ENCODE measurements around the gene ABCD2. TPM values are rescaled to one million over a fixed set of nuclear protein-coding genes. Genes with fewer than 3 reads are reported as not detected.

The ABCD2 gene
- total and polyA plus RNA-seq, 2 donors (not counting 1 experiment from before 2014, with no cell fraction given): 0.14 to 0.33 TPM

DNA sequence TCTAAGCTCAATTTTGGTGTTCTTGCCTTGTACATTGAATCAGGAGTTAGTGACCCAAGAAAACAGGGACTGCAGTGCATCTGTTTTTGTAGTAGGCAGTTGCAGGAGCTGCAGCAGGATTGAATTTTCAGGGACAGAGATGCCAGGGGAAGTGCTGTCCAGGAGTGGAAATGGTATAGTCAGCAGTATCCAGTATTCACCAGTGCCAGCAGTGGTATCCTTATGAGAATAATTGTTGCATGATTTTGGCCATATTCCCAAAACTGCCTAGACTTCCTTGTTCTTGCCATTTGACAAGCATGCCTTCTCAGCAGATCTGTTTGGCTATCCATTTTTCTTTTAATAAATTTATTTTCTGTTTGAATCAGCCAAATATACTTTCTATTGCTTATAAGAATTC, 18.6 kb upstream of the ABCD2 start:
- Histone ChIP-seq H3K4me2 (ENCODE audit: extremely low read depth, insufficient read depth, low read length) (no peak overlapping the region), H3K27me3 (ENCODE audit: control insufficient read depth, insufficient read depth, low read length) (no peaks in the 10 kb centered on the region), H2AFZ (ENCODE audit: low read length) (no peak overlapping the region), H3K9ac (ENCODE audit: insufficient read depth, low read length) (no peak overlapping the region), H3K4me1 (ENCODE audit: control insufficient read depth, extremely low read depth, insufficient read depth, low read length) (no peaks in the 10 kb centered on the region), H4K20me1 (ENCODE audit: control insufficient read depth, extremely low read depth, insufficient read depth, low read length) (no peaks in the 10 kb centered on the region), H3K9me3 (ENCODE audit: control insufficient read depth, insufficient read depth, low read depth, low read length) (no peaks in the 10 kb centered on the region), H3K4me3 (replicated peaks in 1 of 4; ENCODE audit: control extremely low read depth in 1 of 4, insufficient read depth in 1 of 4, low read depth in 3 of 4, low read length in 4 of 4) (no peak overlapping the region), H3K36me3 (ENCODE audit: control insufficient read depth, insufficient read depth, low read length) (no peaks in the 10 kb centered on the region), H3K79me2 (ENCODE audit: control insufficient read depth, insufficient read depth, low read length) (no peaks in the 10 kb centered on the region), H3K27ac (ENCODE audit: insufficient read depth, low read length) (no peak overlapping the region)
- DNase-seq (ENCODE audit: low read depth in 2 of 2): no peak
- no peak for TF ChIP-seq EZH2 (IDR thresholded peaks at IDR 0.05; ENCODE audit: low read length, missing control alignments)
- TF ChIP-seq, protein P1, sequence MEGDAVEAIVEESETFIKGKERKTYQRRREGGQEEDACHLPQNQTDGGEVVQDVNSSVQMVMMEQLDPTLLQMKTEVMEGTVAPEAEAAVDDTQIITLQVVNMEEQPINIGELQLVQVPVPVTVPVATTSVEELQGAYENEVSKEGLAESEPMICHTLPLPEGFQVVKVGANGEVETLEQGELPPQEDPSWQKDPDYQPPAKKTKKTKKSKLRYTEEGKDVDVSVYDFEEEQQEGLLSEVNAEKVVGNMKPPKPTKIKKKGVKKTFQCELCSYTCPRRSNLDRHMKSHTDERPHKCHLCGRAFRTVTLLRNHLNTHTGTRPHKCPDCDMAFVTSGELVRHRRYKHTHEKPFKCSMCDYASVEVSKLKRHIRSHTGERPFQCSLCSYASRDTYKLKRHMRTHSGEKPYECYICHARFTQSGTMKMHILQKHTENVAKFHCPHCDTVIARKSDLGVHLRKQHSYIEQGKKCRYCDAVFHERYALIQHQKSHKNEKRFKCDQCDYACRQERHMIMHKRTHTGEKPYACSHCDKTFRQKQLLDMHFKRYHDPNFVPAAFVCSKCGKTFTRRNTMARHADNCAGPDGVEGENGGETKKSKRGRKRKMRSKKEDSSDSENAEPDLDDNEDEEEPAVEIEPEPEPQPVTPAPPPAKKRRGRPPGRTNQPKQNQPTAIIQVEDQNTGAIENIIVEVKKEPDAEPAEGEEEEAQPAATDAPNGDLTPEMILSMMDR (conservative IDR thresholded peaks at IDR 0.05 in 1 of 2, IDR thresholded peaks at IDR 0.05 in 1 of 2; ENCODE audit: low read depth in 1 of 2, low read length in 2 of 2): no peak

DNA sequence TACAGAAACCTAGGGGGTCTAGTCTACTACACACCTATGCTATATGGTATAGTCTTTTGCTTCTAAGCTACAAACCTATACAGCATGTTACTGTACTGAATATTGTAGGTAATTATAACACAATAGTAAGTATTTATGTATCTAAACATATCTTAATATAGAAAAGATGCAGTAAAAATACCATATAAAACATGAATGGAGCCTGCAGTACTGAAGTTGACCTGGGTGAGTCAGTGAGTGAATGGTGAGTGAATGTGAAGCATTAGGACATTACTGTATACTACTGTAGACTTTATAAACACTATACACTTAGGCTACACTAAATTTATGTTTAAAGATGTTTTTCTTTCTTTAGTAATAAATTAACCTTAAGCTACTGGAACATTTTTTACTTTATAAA, 13.1 kb upstream of the ABCD2 start:
- Histone ChIP-seq H3K4me2 (ENCODE audit: extremely low read depth, insufficient read depth, low read length) (no peak overlapping the region), H3K4me1 (ENCODE audit: control insufficient read depth, extremely low read depth, insufficient read depth, low read length) (no peaks in the 10 kb centered on the region), H3K27me3 (ENCODE audit: control insufficient read depth, insufficient read depth, low read length) (no peaks in the 10 kb centered on the region), H2AFZ (ENCODE audit: low read length) (no peak overlapping the region), H3K4me3 (replicated peaks in 1 of 4; ENCODE audit: control extremely low read depth in 1 of 4, insufficient read depth in 1 of 4, low read depth in 3 of 4, low read length in 4 of 4) (no peak overlapping the region), H3K36me3 (ENCODE audit: control insufficient read depth, insufficient read depth, low read length) (no peaks in the 10 kb centered on the region), H3K9ac (ENCODE audit: insufficient read depth, low read length) (no peak overlapping the region), H3K27ac (ENCODE audit: insufficient read depth, low read length) (no peak overlapping the region), H3K9me3 (ENCODE audit: control insufficient read depth, insufficient read depth, low read depth, low read length) (no peaks in the 10 kb centered on the region), H3K79me2 (ENCODE audit: control insufficient read depth, insufficient read depth, low read length) (no peaks in the 10 kb centered on the region), H4K20me1 (ENCODE audit: control insufficient read depth, extremely low read depth, insufficient read depth, low read length) (no peaks in the 10 kb centered on the region)
- no peak for DNase-seq (ENCODE audit: low read depth in 2 of 2)
- TF ChIP-seq, protein P1 (conservative IDR thresholded peaks at IDR 0.05 in 1 of 2, IDR thresholded peaks at IDR 0.05 in 1 of 2; ENCODE audit: low read depth in 1 of 2, low read length in 2 of 2): no peak
- TF ChIP-seq EZH2 (IDR thresholded peaks at IDR 0.05; ENCODE audit: low read length, missing control alignments): no peak

DNA sequence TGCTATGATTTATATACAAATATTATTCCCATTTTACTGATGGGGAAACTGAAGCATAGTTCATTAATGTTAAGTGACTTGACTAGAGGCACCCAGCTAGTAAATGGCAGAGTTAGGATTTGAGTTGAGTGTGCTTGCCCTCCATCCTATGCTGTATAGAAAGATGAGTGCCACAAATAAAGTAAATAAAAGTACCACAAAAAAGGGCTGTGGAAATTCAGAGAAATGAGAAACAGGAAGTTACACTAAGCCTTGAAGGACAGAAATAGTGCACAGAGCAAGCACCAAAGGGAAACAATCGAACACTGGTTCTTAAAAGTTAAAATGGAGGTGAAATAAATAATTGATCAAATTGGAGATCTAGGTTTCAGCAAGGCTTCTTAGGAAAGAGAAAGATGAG, 9.2 kb upstream of the ABCD2 start:
- no peaks in the 10 kb centered on the region for H3K4me1 ChIP-seq (ENCODE audit: control insufficient read depth, extremely low read depth, insufficient read depth, low read length)
- H3K27me3 ChIP-seq (ENCODE audit: control insufficient read depth, insufficient read depth, low read length): no peaks in the 10 kb centered on the region
- H3K9me3 ChIP-seq (ENCODE audit: control insufficient read depth, insufficient read depth, low read depth, low read length): no peaks in the 10 kb centered on the region
- no peak overlapping the region for H3K4me3 ChIP-seq (replicated peaks in 1 of 4; ENCODE audit: control extremely low read depth in 1 of 4, insufficient read depth in 1 of 4, low read depth in 3 of 4, low read length in 4 of 4)
- no peaks in the 10 kb centered on the region for H3K79me2 ChIP-seq (ENCODE audit: control insufficient read depth, insufficient read depth, low read length)
- H2AFZ ChIP-seq (ENCODE audit: low read length): no peak overlapping the region
- no peaks in the 10 kb centered on the region for H4K20me1 ChIP-seq (ENCODE audit: control insufficient read depth, extremely low read depth, insufficient read depth, low read length)
- no peak for TF ChIP-seq EZH2 (IDR thresholded peaks at IDR 0.05; ENCODE audit: low read length, missing control alignments)
- no peak overlapping the region for H3K27ac ChIP-seq (ENCODE audit: insufficient read depth, low read length)
- no peak overlapping the region for H3K4me2 ChIP-seq (ENCODE audit: extremely low read depth, insufficient read depth, low read length)
- DNase-seq (ENCODE audit: low read depth in 2 of 2): no peak
- no peak overlapping the region for H3K9ac ChIP-seq (ENCODE audit: insufficient read depth, low read length)
- H3K36me3 ChIP-seq (ENCODE audit: control insufficient read depth, insufficient read depth, low read length): no peaks in the 10 kb centered on the region

All from fibroblast of lung (primary cell).